C4-2B (cell line): Measurements from ENCODE around the gene SLIT3.

ENCODE experiments used
- CTCF ChIP-seq: fragments of 450-650 bp; conservative IDR thresholded peaks from 2 replicates; pipeline ENCODE4 v1.5.1; 2017; ENCODE audit warnings: mild to moderate bottlenecking
- ZFX ChIP-seq: fragments of 450-650 bp; IDR thresholded peaks from 2 replicates; pipeline ENCODE4 v1.6.1; 2017

GRCh38 chr5:168642019-168642418, 658.9 kb downstream of the SLIT3 start:
- TF ChIP-seq CTCF (no peak), ZFX (no peak)
